ENCODE measurements around the gene NDUFS8.
"Not testable (repeated sequence)": the region's sequence is repeated elsewhere in the genome, so short reads cannot be mapped to it uniquely, and the experiment has no call there.

NDUFS8 gene

DNA sequence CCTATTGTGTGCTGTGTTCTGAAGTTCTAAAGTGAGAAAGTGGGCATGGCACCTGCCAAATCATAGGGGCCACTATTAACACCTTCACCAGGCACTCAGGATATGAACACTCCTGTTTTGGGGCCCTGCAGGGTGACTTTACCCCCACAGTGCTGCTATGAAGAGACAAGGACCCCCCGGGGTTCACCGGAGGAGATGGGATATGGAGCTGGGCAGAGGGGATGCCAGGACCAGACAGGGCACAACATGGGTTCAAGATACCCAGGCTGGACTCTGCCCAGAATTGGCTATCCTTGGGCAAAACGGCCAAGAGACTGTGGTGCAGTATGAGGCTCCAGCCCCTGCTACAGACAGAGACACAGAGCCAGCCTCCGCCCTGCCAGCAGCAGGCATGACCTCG is 36.1 kb upstream of the NDUFS8 start:
- not testable (repeated sequence) for DNase-seq; H3K14ac ChIP-seq (ENCODE audit: low read length); H4K91ac ChIP-seq (ENCODE audit: low read depth, low read length); H2AFZ ChIP-seq (ENCODE audit: insufficient read depth, low read length, poor library complexity); H3K18ac ChIP-seq (ENCODE audit: low read length); H3K4me1 ChIP-seq (ENCODE audit: control insufficient read depth in 1 of 2, insufficient read depth in 2 of 2, low read length in 2 of 2); H2BK120ac ChIP-seq (ENCODE audit: insufficient read depth, low read length, poor library complexity); H3K9me3 ChIP-seq (ENCODE audit: insufficient read depth, low read depth, low read length); H3K4me2 ChIP-seq (ENCODE audit: low read length); H3K4me3 ChIP-seq (ENCODE audit: low read depth, low read length); H3K4ac ChIP-seq (ENCODE audit: low read depth, low read length); H3K27me3 ChIP-seq (ENCODE audit: insufficient read depth, low read length); H2BK5ac ChIP-seq (ENCODE audit: low read depth, low read length, poor library complexity); H4K12ac ChIP-seq (ENCODE audit: low read depth, low read length); H3K9ac ChIP-seq (ENCODE audit: low read length); H3K27ac ChIP-seq (ENCODE audit: low read depth, low read length); H3K36me3 ChIP-seq (ENCODE audit: control insufficient read depth in 1 of 2, insufficient read depth in 2 of 2, low read length in 2 of 2); H3K79me1 ChIP-seq (ENCODE audit: low read length); H3K79me2 ChIP-seq (ENCODE audit: control insufficient read depth, insufficient read depth, low read length, poor library complexity); H2AK5ac ChIP-seq (ENCODE audit: low read length); H2BK12ac ChIP-seq (ENCODE audit: low read length); H3K23ac ChIP-seq (ENCODE audit: low read length); H4K8ac ChIP-seq (ENCODE audit: low read depth, low read length)
- WGBS (ENCODE audit: extremely low coverage, insufficient coverage, insufficient read length) = no CpG with 5 or more reads among the region's 5 CpGs

DNA sequence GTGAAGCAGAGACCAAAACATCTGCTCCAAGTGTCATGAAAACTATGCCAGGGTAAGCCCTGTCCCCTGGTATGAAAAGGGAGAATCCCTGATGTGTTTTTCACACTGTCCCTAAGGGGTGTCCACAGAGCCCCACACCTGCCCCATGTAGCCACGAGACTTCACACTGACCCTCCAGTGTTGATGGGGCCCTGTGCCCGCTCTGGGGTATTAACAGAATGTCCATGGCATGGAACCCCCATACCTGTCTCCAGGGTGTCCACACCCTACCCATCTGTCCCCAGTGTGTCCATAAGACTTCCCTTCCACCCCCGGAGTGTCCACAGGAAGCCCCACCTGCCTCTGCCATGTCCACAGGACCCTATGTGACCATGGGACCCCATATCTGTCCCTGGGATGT is 35.4 kb upstream of the NDUFS8 start:
- not testable (repeated sequence) for H2AFZ ChIP-seq (ENCODE audit: insufficient read depth, low read length, poor library complexity); H3K23ac ChIP-seq (ENCODE audit: low read length); H2BK5ac ChIP-seq (ENCODE audit: low read depth, low read length, poor library complexity); H3K14ac ChIP-seq (ENCODE audit: low read length); H4K12ac ChIP-seq (ENCODE audit: low read depth, low read length); H3K9ac ChIP-seq (ENCODE audit: low read length); H3K9me3 ChIP-seq (ENCODE audit: insufficient read depth, low read depth, low read length); H4K8ac ChIP-seq (ENCODE audit: low read depth, low read length); H3K36me3 ChIP-seq (ENCODE audit: control insufficient read depth in 1 of 2, insufficient read depth in 2 of 2, low read length in 2 of 2); H2AK5ac ChIP-seq (ENCODE audit: low read length); DNase-seq; H3K4ac ChIP-seq (ENCODE audit: low read depth, low read length); H3K79me2 ChIP-seq (ENCODE audit: control insufficient read depth, insufficient read depth, low read length, poor library complexity); H3K79me1 ChIP-seq (ENCODE audit: low read length); H3K4me1 ChIP-seq (ENCODE audit: control insufficient read depth in 1 of 2, insufficient read depth in 2 of 2, low read length in 2 of 2); H2BK12ac ChIP-seq (ENCODE audit: low read length); H3K27ac ChIP-seq (ENCODE audit: low read depth, low read length); H2BK120ac ChIP-seq (ENCODE audit: insufficient read depth, low read length, poor library complexity); H3K4me2 ChIP-seq (ENCODE audit: low read length); H3K27me3 ChIP-seq (ENCODE audit: insufficient read depth, low read length); H3K18ac ChIP-seq (ENCODE audit: low read length); H4K91ac ChIP-seq (ENCODE audit: low read depth, low read length); H3K4me3 ChIP-seq (ENCODE audit: low read depth, low read length)
- no CpG with 5 or more reads among the region's 3 CpGs for WGBS (ENCODE audit: extremely low coverage, insufficient coverage, insufficient read length)

- not testable (repeated sequence) for H3K79me2 ChIP-seq (ENCODE audit: control insufficient read depth, insufficient read depth, low read length, poor library complexity); H3K4me3 ChIP-seq (ENCODE audit: low read depth, low read length); H3K36me3 ChIP-seq (ENCODE audit: control insufficient read depth in 1 of 2, insufficient read depth in 2 of 2, low read length in 2 of 2); H3K9ac ChIP-seq (ENCODE audit: low read length); H3K18ac ChIP-seq (ENCODE audit: low read length); H3K4me2 ChIP-seq (ENCODE audit: low read length); H3K79me1 ChIP-seq (ENCODE audit: low read length); H2AFZ ChIP-seq (ENCODE audit: insufficient read depth, low read length, poor library complexity); H3K14ac ChIP-seq (ENCODE audit: low read length); H3K27me3 ChIP-seq (ENCODE audit: insufficient read depth, low read length); H3K9me3 ChIP-seq (ENCODE audit: insufficient read depth, low read depth, low read length); H4K91ac ChIP-seq (ENCODE audit: low read depth, low read length); H3K4me1 ChIP-seq (ENCODE audit: control insufficient read depth in 1 of 2, insufficient read depth in 2 of 2, low read length in 2 of 2); H3K27ac ChIP-seq (ENCODE audit: low read depth, low read length); H2BK12ac ChIP-seq (ENCODE audit: low read length); H2AK5ac ChIP-seq (ENCODE audit: low read length); H2BK120ac ChIP-seq (ENCODE audit: insufficient read depth, low read length, poor library complexity); H3K23ac ChIP-seq (ENCODE audit: low read length); H3K4ac ChIP-seq (ENCODE audit: low read depth, low read length); H4K8ac ChIP-seq (ENCODE audit: low read depth, low read length); H2BK5ac ChIP-seq (ENCODE audit: low read depth, low read length, poor library complexity); DNase-seq; H4K12ac ChIP-seq (ENCODE audit: low read depth, low read length)
- no CpG with 5 or more reads among the region's 14 CpGs for WGBS (ENCODE audit: extremely low coverage, insufficient coverage, insufficient read length)
These were observed 34.9 kb upstream of the NDUFS8 start for GRCh38 chr11:67995579-67995978.

GRCh38 chr11:67996051-67996450 is 34.4 kb upstream of the NDUFS8 start:
- Histone ChIP-seq H4K91ac (ENCODE audit: low read depth, low read length) (no peak overlapping the region), H3K79me1 (ENCODE audit: low read length) (no peaks in the 10 kb centered on the region)
- no CpG with 5 or more reads among the region's 13 CpGs for WGBS (ENCODE audit: extremely low coverage, insufficient coverage, insufficient read length)

More at GRCh38 chr11:67996051-67996450, 34.4 kb upstream of the NDUFS8 start:
- DNase-seq = no peak
- no peaks in the 10 kb centered on the region for H3K79me2 ChIP-seq (ENCODE audit: control insufficient read depth, insufficient read depth, low read length, poor library complexity)
- no peak overlapping the region for H2BK5ac ChIP-seq (ENCODE audit: low read depth, low read length, poor library complexity)
- peaks cover 3% of the 10 kb centered on the region for H3K27me3 ChIP-seq (ENCODE audit: insufficient read depth, low read length)
- H4K12ac ChIP-seq (ENCODE audit: low read depth, low read length) = no peak overlapping the region
- H3K18ac ChIP-seq (ENCODE audit: low read length) = no peak overlapping the region
- H3K4me2 ChIP-seq (ENCODE audit: low read length) = no peak overlapping the region
- no peak overlapping the region for H2AFZ ChIP-seq (ENCODE audit: insufficient read depth, low read length, poor library complexity)
- no peak overlapping the region for H3K4me3 ChIP-seq (ENCODE audit: low read depth, low read length)
- peaks cover 2 to 4% of the 10 kb centered on the region in 2 experiments for H3K4me1 ChIP-seq (ENCODE audit: control insufficient read depth in 1 of 2, insufficient read depth in 2 of 2, low read length in 2 of 2)
- H2AK5ac ChIP-seq (ENCODE audit: low read length) = no peak overlapping the region
- H3K27ac ChIP-seq (ENCODE audit: low read depth, low read length) = no peak overlapping the region
- peaks cover 3% of the 10 kb centered on the region for H3K9me3 ChIP-seq (ENCODE audit: insufficient read depth, low read depth, low read length)
- H3K4ac ChIP-seq (ENCODE audit: low read depth, low read length) = no peak overlapping the region
- no peaks in the 10 kb centered on the region for H3K36me3 ChIP-seq (ENCODE audit: control insufficient read depth in 1 of 2, insufficient read depth in 2 of 2, low read length in 2 of 2)
- H3K9ac ChIP-seq (ENCODE audit: low read length) = no peak overlapping the region
- no peak overlapping the region for H3K14ac ChIP-seq (ENCODE audit: low read length)
- no peak overlapping the region for H2BK120ac ChIP-seq (ENCODE audit: insufficient read depth, low read length, poor library complexity)
- no peak overlapping the region for H2BK12ac ChIP-seq (ENCODE audit: low read length)
- H3K23ac ChIP-seq (ENCODE audit: low read length) = no peak overlapping the region
- no peak overlapping the region for H4K8ac ChIP-seq (ENCODE audit: low read depth, low read length)

Measured in trophoblast cell (in vitro differentiated cells and primary cell).